Measurements from ENCODE around the gene RASGRP1. TPM values are rescaled to one million over a fixed set of nuclear protein-coding genes. Genes with fewer than 3 reads are reported as not detected.

The RASGRP1 gene
- total and polyA plus RNA-seq, 2 donors (not counting 1 experiment from before 2014, with no cell fraction given), result 17.7 to 24.7 TPM

DNA sequence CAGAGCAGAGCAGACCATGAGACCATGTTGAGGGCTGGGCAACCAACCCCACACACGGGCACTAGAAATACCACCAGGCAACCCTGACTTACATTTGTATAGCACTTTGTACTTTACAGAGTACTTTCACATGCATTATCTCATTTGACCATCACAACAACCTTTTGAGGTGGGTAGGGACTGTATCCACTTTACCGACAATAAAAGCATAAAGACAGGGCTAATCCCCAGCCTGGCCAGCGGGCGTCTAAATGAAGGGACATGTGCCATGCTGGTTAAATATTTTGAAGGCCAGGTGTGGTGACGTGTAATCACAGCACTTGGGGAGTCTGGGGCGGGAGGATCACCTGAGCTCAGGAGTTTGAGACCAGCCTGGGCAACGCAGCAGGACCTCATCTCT, 23.6 kb downstream of the RASGRP1 start:
- no peak overlapping the region for H3K4me3 Mint-ChIP-seq

GRCh38 chr15:38540510-38540909, 24.1 kb downstream of the RASGRP1 start:
- no peak for TF ChIP-seq EZH2 (IDR thresholded peaks at IDR 0.05; ENCODE audit: borderline replicate concordance, insufficient read depth, low read depth, low read length, poor library complexity, severe bottlenecking)
- no peak for TF ChIP-seq CTCF (IDR thresholded peaks at IDR 0.05)
- Histone ChIP-seq H3K9me3 (ENCODE audit: control extremely low read depth in 1 of 3, control insufficient read depth in 2 of 3, insufficient read depth in 1 of 3, low read length in 2 of 3) (no peaks in the 10 kb centered on the region), H3K4me3 (ENCODE audit: control extremely low read depth in 1 of 5, extremely low read depth in 1 of 5, insufficient read depth in 1 of 5, low read depth in 2 of 5, low read length in 4 of 5) (no peak overlapping the region), H4K20me1 (ENCODE audit: control insufficient read depth, insufficient read depth, low read length, poor library complexity, severe bottlenecking) (peaks cover 38% of the 10 kb centered on the region), H3K4me2 (replicated peaks; ENCODE audit: low read depth, low read length, poor library complexity, severe bottlenecking) (no peak overlapping the region), H3K27me3 (replicated peaks in 1 of 4; ENCODE audit: control extremely low read depth in 1 of 4, control insufficient read depth in 3 of 4, insufficient read depth in 4 of 4, low read length in 3 of 4) (no peaks in the 10 kb centered on the region), H3K79me2 (ENCODE audit: control insufficient read depth, insufficient read depth, low read length) (peaks cover 90% of the 10 kb centered on the region), H3K36me3 (replicated peaks in 1 of 2; ENCODE audit: control extremely low read depth in 1 of 2, control insufficient read depth in 1 of 2, extremely low read depth in 1 of 2, insufficient read depth in 2 of 2, low read length in 1 of 2) (peaks cover 3 to 9% of the 10 kb centered on the region in 2 experiments), H2AFZ (ENCODE audit: insufficient read depth, low read depth, low read length, poor library complexity, severe bottlenecking) (no peak overlapping the region), H3K27ac (ENCODE audit: low read length in 2 of 2) (no peak overlapping the region), H3K9ac (ENCODE audit: low read length) (no peak overlapping the region), H3K4me1 (ENCODE audit: control insufficient read depth in 2 of 2, insufficient read depth in 2 of 2, low read length in 2 of 2) (peaks cover 0 to 3% of the 10 kb centered on the region in 2 donors)
- intact Hi-C loops (cut with micrococcal nuclease), result no loop called here
- Mint-ChIP-seq H3K4me3 (no peak overlapping the region), H3K27me3 (no peaks in the 10 kb centered on the region), H3K27ac (no peak overlapping the region), H3K9me3 (ENCODE audit: insufficient read depth) (no peaks in the 10 kb centered on the region), H3K4me1 (peaks cover 44% of the 10 kb centered on the region)
- DNase-seq, result no peak
- WGBS (ENCODE audit: insufficient coverage), result no CpG with 5 or more reads among the region's 1 CpG
- ATAC-seq (ENCODE audit: low read depth), result no peak
- ChIA-PET CTCF (interaction anchor here (0.9 to 2.4 kb wide), 4 partner anchors 21 to 159 kb away, joined by 3 to 9 read pairs (median 4); partner anchors contain the start of gene RASGRP1), POLR2A (no interaction called here)

More for the DNA sequence above, 23.6 kb downstream of the RASGRP1 start:
- Histone ChIP-seq H3K9ac (ENCODE audit: low read length) (no peak overlapping the region), H3K27ac (ENCODE audit: low read length in 2 of 2) (no peak overlapping the region), H3K79me2 (ENCODE audit: control insufficient read depth, insufficient read depth, low read length) (peaks cover 90% of the 10 kb centered on the region), H4K20me1 (ENCODE audit: control insufficient read depth, insufficient read depth, low read length, poor library complexity, severe bottlenecking) (peaks cover 36% of the 10 kb centered on the region), H3K4me2 (replicated peaks; ENCODE audit: low read depth, low read length, poor library complexity, severe bottlenecking) (no peak overlapping the region), H3K4me3 (ENCODE audit: control extremely low read depth in 1 of 5, extremely low read depth in 1 of 5, insufficient read depth in 1 of 5, low read depth in 2 of 5, low read length in 4 of 5) (no peak overlapping the region), H3K27me3 (replicated peaks in 1 of 4; ENCODE audit: control extremely low read depth in 1 of 4, control insufficient read depth in 3 of 4, insufficient read depth in 4 of 4, low read length in 3 of 4) (no peaks in the 10 kb centered on the region), H3K9me3 (ENCODE audit: control extremely low read depth in 1 of 3, control insufficient read depth in 2 of 3, insufficient read depth in 1 of 3, low read length in 2 of 3) (no peaks in the 10 kb centered on the region), H3K36me3 (replicated peaks in 1 of 2; ENCODE audit: control extremely low read depth in 1 of 2, control insufficient read depth in 1 of 2, extremely low read depth in 1 of 2, insufficient read depth in 2 of 2, low read length in 1 of 2) (peaks cover 5 to 8% of the 10 kb centered on the region in 2 experiments), H3K4me1 (ENCODE audit: control insufficient read depth in 2 of 2, insufficient read depth in 2 of 2, low read length in 2 of 2) (peaks cover 0 to 3% of the 10 kb centered on the region in 2 donors), H2AFZ (ENCODE audit: insufficient read depth, low read depth, low read length, poor library complexity, severe bottlenecking) (no peak overlapping the region)
- peaks cover 43% of the 10 kb centered on the region for H3K4me1 Mint-ChIP-seq
- intact Hi-C loops (cut with micrococcal nuclease), result no loop called here
- CTCF ChIA-PET, result interaction anchor here (0.9 to 2.4 kb wide), 6 partner anchors 20 to 159 kb away, joined by 3 to 9 read pairs (median 4); partner anchors contain the start of gene RASGRP1
- ATAC-seq (ENCODE audit: low read depth), result no peak
- POLR2A ChIA-PET, result no interaction called here
- H3K27ac Mint-ChIP-seq, result no peak overlapping the region
- WGBS (ENCODE audit: insufficient coverage), result 100% methylated on average over 4 of the region's 7 CpGs
- no peak for DNase-seq
- H3K27me3 Mint-ChIP-seq, result no peaks in the 10 kb centered on the region
- H3K9me3 Mint-ChIP-seq (ENCODE audit: insufficient read depth), result no peaks in the 10 kb centered on the region
- TF ChIP-seq EZH2 (IDR thresholded peaks at IDR 0.05; ENCODE audit: borderline replicate concordance, insufficient read depth, low read depth, low read length, poor library complexity, severe bottlenecking) (no peak), CTCF (IDR thresholded peaks at IDR 0.05) (no peak)

Measured in B cell (primary cell).